H9 (cell line): ENCODE data around the gene SS18L1. TPM values are rescaled to one million over a fixed set of nuclear protein-coding genes. Genes with fewer than 3 reads are reported as not detected.

Source experiments
- DNase-seq: peaks from one replicate; pipeline ENCODE4 v3.0.0-alpha.2; 2017
- H2AFZ ChIP-seq: one replicate; pipeline ENCODE4 v1.6.1; 2013; ENCODE audit warnings: mild to moderate bottlenecking, low read length, control low read depth, moderate library complexity
- H2AK5ac ChIP-seq: 2 replicates; pipeline ENCODE4 v1.6.1; 2013; ENCODE audit warnings: low read length, control low read depth, mixed read lengths; ENCODE audit not compliant: insufficient read length
- H2BK120ac ChIP-seq: one replicate; pipeline ENCODE4 v1.6.1; 2013; ENCODE audit warnings: low read depth, mild to moderate bottlenecking, low read length, control low read depth, inconsistent platforms; ENCODE audit not compliant: poor library complexity, severe bottlenecking
- H2BK12ac ChIP-seq: 2 replicates; pipeline ENCODE4 v1.6.1; 2013; ENCODE audit warnings: low read length, control low read depth, mixed read lengths, low read depth; ENCODE audit not compliant: insufficient read length
- H2BK15ac ChIP-seq: 2 replicates; pipeline ENCODE4 v1.6.1; 2013; ENCODE audit warnings: low read depth, low read length, control low read depth
- H2BK20ac ChIP-seq: one replicate; pipeline ENCODE4 v1.6.1; 2013; ENCODE audit warnings: low read depth, mild to moderate bottlenecking, low read length, control low read depth, inconsistent platforms; ENCODE audit not compliant: poor library complexity, severe bottlenecking
- H2BK5ac ChIP-seq: 2 replicates; pipeline ENCODE4 v1.6.1; 2013; ENCODE audit warnings: low read length, control low read depth, mixed read lengths; ENCODE audit not compliant: insufficient read length
- H3K14ac ChIP-seq: 2 replicates; pipeline ENCODE4 v1.6.1; 2013; ENCODE audit warnings: low read length, control low read depth; ENCODE audit not compliant: insufficient read depth
- H3K18ac ChIP-seq: 2 replicates; pipeline ENCODE4 v1.6.1; 2013; ENCODE audit warnings: low read depth, mild to moderate bottlenecking, mixed read lengths, low read length, control low read depth; ENCODE audit not compliant: insufficient read length
- H3K23ac ChIP-seq: 2 replicates; pipeline ENCODE4 v1.6.1; 2013; ENCODE audit warnings: low read length, control low read depth, mixed read lengths, low read depth; ENCODE audit not compliant: insufficient read length
- H3K23me2 ChIP-seq: 2 replicates; pipeline ENCODE4 v1.6.1; 2013; ENCODE audit warnings: low read depth, mild to moderate bottlenecking, mixed read lengths, low read length, control low read depth; ENCODE audit not compliant: insufficient read length, poor library complexity, severe bottlenecking
- H3K27ac ChIP-seq: 2 replicates; pipeline ENCODE4 v1.5.1; 2013; ENCODE audit warnings: low read length, control low read depth, mixed read lengths, low read depth; ENCODE audit not compliant: insufficient read length
- H3K27me3 ChIP-seq: 2 replicates; pipeline ENCODE4 v1.6.1; 2013; ENCODE audit warnings: low read length, control low read depth, inconsistent platforms; ENCODE audit not compliant: insufficient read depth
- H3K4ac ChIP-seq: 2 replicates; pipeline ENCODE4 v1.6.1; 2013; ENCODE audit warnings: low read depth, mild to moderate bottlenecking, control low read depth, inconsistent platforms, low read length, moderate library complexity
- H3K4me1 ChIP-seq: 2 replicates; pipeline ENCODE4 v1.6.1; 2013; ENCODE audit warnings: low read length, control low read depth, inconsistent platforms; ENCODE audit not compliant: insufficient read depth
- H3K4me2 ChIP-seq: 2 replicates; pipeline ENCODE4 v1.6.1; 2013; ENCODE audit warnings: low read length, control low read depth, mixed read lengths; ENCODE audit not compliant: insufficient read length, insufficient read depth
- H3K56ac ChIP-seq: 2 replicates; pipeline ENCODE4 v1.6.1; 2013; ENCODE audit warnings: low read depth, mild to moderate bottlenecking, mixed read lengths, low read length, control low read depth; ENCODE audit not compliant: insufficient read length
- H3K79me1 ChIP-seq: 2 replicates; pipeline ENCODE4 v1.6.1; 2013; ENCODE audit warnings: low read depth, mild to moderate bottlenecking, moderate library complexity, low read length, control low read depth, inconsistent platforms; ENCODE audit not compliant: insufficient read depth, poor library complexity, severe bottlenecking
- H3K79me2 ChIP-seq: 2 replicates; pipeline ENCODE4 v1.6.1; 2013; ENCODE audit warnings: low read length, control low read depth, inconsistent platforms; ENCODE audit not compliant: insufficient read depth
- H3K9ac ChIP-seq: 2 replicates; pipeline ENCODE4 v1.6.1; 2013; ENCODE audit warnings: low read length, control low read depth, mixed read lengths; ENCODE audit not compliant: insufficient read length; ENCODE audit errors: extremely low read depth
- H3K9me3 ChIP-seq: one replicate; pipeline ENCODE4 v1.6.1; 2013; ENCODE audit warnings: low read depth, low read length, inconsistent platforms; ENCODE audit not compliant: control insufficient read depth
- H3T11ph ChIP-seq: one replicate; pipeline ENCODE4 v1.6.1; 2013; ENCODE audit warnings: mild to moderate bottlenecking, low read length, control low read depth, inconsistent platforms
- H4K20me1 ChIP-seq: one replicate; pipeline ENCODE4 v1.6.1; 2013; ENCODE audit not compliant: control insufficient read depth, insufficient read length, insufficient read depth
- H4K5ac ChIP-seq: 2 replicates; pipeline ENCODE4 v1.6.1; 2013; ENCODE audit warnings: low read depth, mild to moderate bottlenecking, mixed read lengths, low read length, control low read depth; ENCODE audit not compliant: insufficient read length
- H4K8ac ChIP-seq: replicated peaks from 2 replicates; pipeline ENCODE4 v1.6.1; 2013; ENCODE audit warnings: low read length, control low read depth, mixed read lengths, low read depth; ENCODE audit not compliant: insufficient read length
- H4K91ac ChIP-seq: 2 replicates; pipeline ENCODE4 v1.6.1; 2013; ENCODE audit warnings: low read depth, mild to moderate bottlenecking, moderate library complexity, mixed read lengths, low read length, control low read depth; ENCODE audit not compliant: insufficient read length
- H3K27ac Mint-ChIP-seq, 3 experiments: 2 replicates in 2 of 3; 3 replicates in 1 of 3; pipeline ENCODE4 v1.8.0; 2020 to 2021; ENCODE audit warnings: mixed read lengths in 3 of 3, mild to moderate bottlenecking in 1 of 3, moderate library complexity in 1 of 3
- H3K27me3 Mint-ChIP-seq: 2 replicates; pipeline ENCODE4 v1.8.0; 2021; ENCODE audit warnings: low read depth, mild to moderate bottlenecking, moderate library complexity, mixed read lengths
- H3K36me3 Mint-ChIP-seq, 3 experiments: 2 replicates in 2 of 3; 3 replicates in 1 of 3; pipeline ENCODE4 v1.8.0; 2020 to 2021; ENCODE audit warnings: low read depth in 3 of 3, mixed read lengths in 3 of 3; ENCODE audit not compliant: insufficient read depth in 1 of 3
- H3K4me1 Mint-ChIP-seq, 2 experiments: 2 replicates each; pipeline ENCODE4 v1.8.0; 2020; ENCODE audit warnings: mixed read lengths in 2 of 2
- H3K4me3 Mint-ChIP-seq, 2 experiments: 2 replicates in 1 of 2; 3 replicates in 1 of 2; pipeline ENCODE4 v1.8.0; 2020 to 2021; ENCODE audit warnings: mild to moderate bottlenecking in 2 of 2, mixed read lengths in 2 of 2, moderate library complexity in 1 of 2
- H3K9me3 Mint-ChIP-seq, 2 experiments: 2 replicates in 1 of 2; 3 replicates in 1 of 2; pipeline ENCODE4 v1.8.0; 2020; ENCODE audit warnings: mild to moderate bottlenecking in 2 of 2, mixed read lengths in 2 of 2, moderate library complexity in 1 of 2
- CTCF ChIP-seq: fragments of 200-600 bp; sonication (generic); conservative IDR thresholded peaks from 3 replicates; pipeline ENCODE4 v1.8.0; 2021; ENCODE audit warnings: antibody characterized with exemption, mild to moderate bottlenecking
- WGBS: extraction: QIAGEN DNeasy Blood & Tissue Kit; methylation state at CpG from one replicate; pipeline ENCODE4 v1.1.7; 2013; ENCODE audit warnings: missing lambda C conversion rate, low lambda C conversion rate, mixed read lengths; ENCODE audit not compliant: insufficient read length; ENCODE audit errors: extremely low coverage; 5-methylcytosine and 5-hydroxymethylcytosine counted together
- total RNA-seq: library from RNA; stranded (reverse); gene quantifications from 2 replicates; pipeline ENCODE4 v1.2.1, GENCODE V29; 2021

SS18L1 gene
- total RNA-seq, 1 experiment from 2014 or later: 22.2 TPM

- H2BK5ac ChIP-seq: no peak overlapping the region
- H2BK120ac ChIP-seq: no peak overlapping the region
- H3K4me3 Mint-ChIP-seq: no peak overlapping the region
- DNase-seq: no peak
- H3K36me3 Mint-ChIP-seq: peaks cover 27 to 39% (median 30%) of the 10 kb centered on the region in 3 experiments
- H3K9ac ChIP-seq: no peak overlapping the region
- TF ChIP-seq CTCF: no peak
- no peak overlapping the region for H3K56ac ChIP-seq
- H3K4me1 Mint-ChIP-seq: peaks cover 44 to 48% of the 10 kb centered on the region in 2 experiments
- H3K27ac ChIP-seq: no peak overlapping the region
- no peak overlapping the region for H4K91ac ChIP-seq
- H3K79me1 ChIP-seq: peaks cover 12% of the 10 kb centered on the region
- H3K27me3 Mint-ChIP-seq: no peaks in the 10 kb centered on the region
- no peaks in the 10 kb centered on the region for H3K9me3 ChIP-seq
- H3T11ph ChIP-seq: no peak overlapping the region
- H4K8ac ChIP-seq: no peak overlapping the region
- H2AK5ac ChIP-seq: no peak overlapping the region
- no peak overlapping the region for H4K5ac ChIP-seq
- H3K4me2 ChIP-seq: no peak overlapping the region
- no peaks in the 10 kb centered on the region for H3K27me3 ChIP-seq
- H2BK20ac ChIP-seq: no peak overlapping the region
- H3K4me1 ChIP-seq: peaks cover 9% of the 10 kb centered on the region; the same call in 1 of the 2 replicates
- no CpG with 5 or more reads among the region's 11 CpGs for WGBS
- H3K14ac ChIP-seq: no peak overlapping the region; the same call in 1 of the 2 replicates
- no peak overlapping the region for H2BK15ac ChIP-seq
- H3K23ac ChIP-seq: no peak overlapping the region
- H4K20me1 ChIP-seq: no peaks in the 10 kb centered on the region
- peaks cover 53% of the 10 kb centered on the region for H3K79me2 ChIP-seq
- no peaks in the 10 kb centered on the region for H3K23me2 ChIP-seq
- no peak overlapping the region for H2AFZ ChIP-seq
- no peak overlapping the region for H2BK12ac ChIP-seq
- H3K18ac ChIP-seq: no peak overlapping the region
- H3K9me3 Mint-ChIP-seq: peaks cover 6% of the 10 kb centered on the region in 2 experiments; a peak in 2 of 5 replicates
- H3K27ac Mint-ChIP-seq: no peak overlapping the region
- H3K4ac ChIP-seq: no peak overlapping the region
Observed at GRCh38 chr20:62151225-62151624, 7.7 kb downstream of the SS18L1 start.
